IMR-90 (cell line): Measurements from ENCODE around the gene DISC1.

Experiments used
- BHLHE40 ChIP-seq: fragments of 150-350 bp; IDR thresholded peaks from 2 replicates; pipeline ENCODE4 v1.6.1; 2016; ENCODE audit warnings: mild to moderate bottlenecking, low read depth, low read length
- CEBPB ChIP-seq: IDR thresholded peaks from 2 replicates; pipeline ENCODE4 v1.6.1; 2012; ENCODE audit warnings: low read depth, low read length, improper control_type of control experiment
- CHD1 ChIP-seq: IDR thresholded peaks from 2 replicates; pipeline ENCODE4 v1.6.1; 2012; ENCODE audit warnings: low read depth, low read length, improper control_type of control experiment
- CTCF ChIP-seq: conservative IDR thresholded peaks from 2 replicates; pipeline ENCODE4 v1.5.1; 2012; ENCODE audit warnings: mild to moderate bottlenecking, low read depth, low read length, improper control_type of control experiment
- ELK1 ChIP-seq: fragments of 150-350 bp; IDR thresholded peaks from 2 replicates; pipeline ENCODE4 v1.6.1; 2016; ENCODE audit warnings: low read depth, mild to moderate bottlenecking, low read length, moderate library complexity, borderline replicate concordance
- MAFK ChIP-seq: IDR thresholded peaks from 2 replicates; pipeline ENCODE4 v1.6.1; 2012; ENCODE audit warnings: low read depth, low read length, improper control_type of control experiment
- MAZ ChIP-seq: IDR thresholded peaks from 2 replicates; pipeline ENCODE4 v1.6.1; 2012; ENCODE audit warnings: low read depth, mild to moderate bottlenecking, low read length, improper control_type of control experiment, moderate library complexity, borderline replicate concordance
- NFE2L2 ChIP-seq: fragments of 150-350 bp; IDR thresholded peaks from 2 replicates; pipeline ENCODE4 v1.6.1; 2016; ENCODE audit warnings: low read depth, mild to moderate bottlenecking, low read length
- POLR2A ChIP-seq: IDR thresholded peaks from 2 replicates; pipeline ENCODE4 v1.6.1; 2012; ENCODE audit warnings: mild to moderate bottlenecking, low read depth, low read length
- RAD21 ChIP-seq: IDR thresholded peaks from 2 replicates; pipeline ENCODE4 v1.6.1; 2012; ENCODE audit warnings: low read length, improper control_type of control experiment
- RCOR1 ChIP-seq: IDR thresholded peaks from 2 replicates; pipeline ENCODE4 v1.6.1; 2012; ENCODE audit warnings: mild to moderate bottlenecking, low read length, improper control_type of control experiment; ENCODE audit not compliant: insufficient replicate concordance
- RFX5 ChIP-seq: IDR thresholded peaks from 2 replicates; pipeline ENCODE4 v1.8.0; 2012; ENCODE audit warnings: low read depth, mild to moderate bottlenecking, low read length, moderate library complexity
- SMC3 ChIP-seq: fragments of 150-350 bp; IDR thresholded peaks from 2 replicates; pipeline ENCODE4 v1.6.1; 2016; ENCODE audit warnings: low read depth, mild to moderate bottlenecking, antibody characterized with exemption, low read length, moderate library complexity
- USF2 ChIP-seq: fragments of 150-350 bp; IDR thresholded peaks from 2 replicates; pipeline ENCODE4 v1.6.1; 2017; ENCODE audit warnings: mild to moderate bottlenecking, antibody characterized with exemption, low read length, low read depth

- TF ChIP-seq POLR2A (no peak), CTCF (no peak), RAD21 (no peak), BHLHE40 (no peak), USF2 (no peak), CHD1 (no peak), ELK1 (no peak), RCOR1 (no peak), RFX5 (no peak), CEBPB (no peak), MAFK (no peak), NFE2L2 (no peak), MAZ (no peak), SMC3 (no peak)
Observed at GRCh38 chr1:231927431-231927830, 300.8 kb downstream of the DISC1 start.
